Activated CD4-positive, alpha-beta T cell treated with anti-CD3 and anti-CD28 coated beads for 1 hour (primary cell): ENCODE data around the gene CXXC5.

Source experiments
- DNase-seq: peaks from one replicate; pipeline ENCODE4 v3.0.0-alpha.2; 2020

The CXXC5 gene

DNA sequence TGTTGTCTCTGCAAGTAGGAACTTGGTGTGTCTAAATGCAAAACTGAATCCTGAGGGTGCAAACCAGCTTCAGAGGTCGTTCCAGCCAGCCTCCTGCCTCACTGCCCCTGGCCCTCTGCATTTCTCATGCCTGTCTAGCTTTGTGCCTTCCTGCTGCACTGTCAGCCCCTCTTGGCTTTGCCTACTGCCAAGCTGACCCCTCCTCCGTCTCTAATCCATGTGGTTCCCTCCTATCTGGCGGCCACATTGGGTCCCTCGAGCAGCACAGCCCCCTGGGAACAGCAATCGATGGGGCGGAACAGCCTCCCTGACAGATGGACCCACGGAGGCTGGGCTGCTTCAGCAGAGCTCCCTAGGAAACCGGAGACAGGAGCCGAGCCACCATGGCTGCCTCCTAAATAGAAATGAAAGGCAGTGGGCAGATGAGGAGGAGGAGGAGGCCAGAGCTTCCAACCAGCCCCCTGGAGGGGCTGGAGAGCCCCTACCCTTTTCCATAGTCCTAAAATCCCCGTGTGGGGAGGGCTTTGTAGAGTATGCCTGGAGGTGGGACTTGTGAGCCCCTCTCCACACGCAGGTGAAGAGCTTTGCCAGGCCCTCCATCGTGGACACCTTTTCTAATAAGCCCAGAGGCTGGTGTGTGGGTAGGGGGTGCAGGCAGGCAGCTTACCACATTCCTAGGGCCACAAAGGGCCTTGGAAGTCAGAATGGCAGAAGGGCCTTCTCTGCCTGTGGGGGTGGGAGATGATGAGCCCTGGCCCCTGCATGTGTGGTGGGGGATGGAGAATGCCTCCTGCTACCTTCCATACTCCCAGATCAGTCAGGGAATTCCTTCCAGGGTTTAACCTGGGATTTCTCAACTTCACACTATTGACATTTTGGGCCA is 9.2 kb upstream of the CXXC5 start:
- DNase-seq, result no peak

DNA sequence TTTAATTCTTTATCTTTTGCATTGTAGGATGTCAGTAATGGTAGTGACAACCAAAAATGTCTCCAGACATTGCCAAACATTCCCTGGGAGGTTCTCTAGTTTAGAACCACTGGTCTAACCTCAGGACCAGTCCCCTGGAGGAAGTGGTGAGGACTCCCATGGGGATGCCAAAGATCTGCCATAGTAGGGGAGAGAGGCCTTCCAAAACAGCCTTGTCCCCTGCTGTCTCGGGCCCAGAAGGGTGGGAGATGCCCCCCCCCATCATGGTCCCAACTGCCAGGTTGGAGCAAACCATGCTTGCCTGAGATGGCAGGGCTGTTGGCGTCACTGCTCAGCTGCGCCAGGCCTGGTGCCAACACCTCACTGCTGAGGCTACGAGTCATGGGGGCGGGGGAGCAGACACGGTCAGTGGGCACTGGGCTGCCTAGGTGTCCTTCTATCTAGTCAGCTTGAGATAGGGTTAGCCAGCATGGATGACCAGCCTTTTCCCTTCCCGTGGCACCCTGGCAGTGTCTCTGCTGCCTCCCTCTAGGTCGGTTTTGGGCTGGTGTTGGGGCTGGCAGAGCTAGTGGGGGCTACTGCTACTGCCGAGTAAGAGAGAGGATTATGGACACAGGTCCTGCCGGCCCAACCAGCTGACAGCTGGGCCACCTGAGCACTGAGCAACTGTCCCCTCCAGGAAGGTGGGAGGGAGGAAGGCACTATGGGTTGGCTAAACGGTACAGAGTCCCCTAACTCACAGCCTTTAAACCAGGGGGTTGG is 8.3 kb upstream of the CXXC5 start:
- DNase-seq, result no peak

DNA sequence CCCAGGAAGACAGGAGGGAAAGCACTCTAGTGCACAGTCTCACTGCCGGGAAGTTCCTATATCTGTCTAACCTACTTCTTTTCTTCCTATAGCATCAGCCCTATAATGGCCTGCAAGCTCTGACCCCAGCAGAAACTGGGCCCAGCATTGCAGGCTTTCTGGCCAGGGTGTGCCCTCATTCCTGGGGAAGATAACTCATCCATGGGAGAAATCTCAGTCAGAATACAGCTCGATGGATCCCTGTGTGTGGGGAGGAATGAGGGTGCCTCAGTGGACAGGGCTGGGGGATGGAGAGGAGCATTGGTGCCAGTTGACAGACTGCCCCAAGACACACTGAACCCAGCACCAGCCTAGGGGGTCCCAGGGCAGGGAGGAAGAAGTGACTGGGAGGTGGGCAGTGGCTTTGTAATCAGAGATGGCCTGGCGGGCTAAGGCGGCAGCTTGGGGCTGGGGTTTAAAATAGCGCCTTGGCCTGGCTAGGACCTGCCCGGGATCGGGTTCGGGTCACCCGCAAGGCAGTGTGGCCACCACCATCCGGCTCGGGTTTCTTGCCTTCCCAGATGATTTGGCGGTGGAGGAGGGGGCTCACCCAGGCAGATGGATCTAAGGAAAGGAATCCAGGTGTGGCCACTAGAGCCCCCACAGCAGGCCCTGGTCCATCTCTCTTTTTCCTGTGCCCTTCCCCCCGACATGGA is 7.6 kb upstream of the CXXC5 start:
- DNase-seq, result no peak

GRCh38 chr5:139641116-139642080 is 6.8 kb upstream of the CXXC5 start:
- no peak for DNase-seq

GRCh38 chr5:139642213-139642612 is 5.9 kb upstream of the CXXC5 start:
- DNase-seq, result no peak

- no peak for DNase-seq
Measured at GRCh38 chr5:139642891-139643871, 5.0 kb upstream of the CXXC5 start.

- no peak for DNase-seq
Measured at GRCh38 chr5:139644001-139644456, 4.1 kb upstream of the CXXC5 start.

- DNase-seq, result no peak
Measured at GRCh38 chr5:139644646-139645429, 3.3 kb upstream of the CXXC5 start.

DNA sequence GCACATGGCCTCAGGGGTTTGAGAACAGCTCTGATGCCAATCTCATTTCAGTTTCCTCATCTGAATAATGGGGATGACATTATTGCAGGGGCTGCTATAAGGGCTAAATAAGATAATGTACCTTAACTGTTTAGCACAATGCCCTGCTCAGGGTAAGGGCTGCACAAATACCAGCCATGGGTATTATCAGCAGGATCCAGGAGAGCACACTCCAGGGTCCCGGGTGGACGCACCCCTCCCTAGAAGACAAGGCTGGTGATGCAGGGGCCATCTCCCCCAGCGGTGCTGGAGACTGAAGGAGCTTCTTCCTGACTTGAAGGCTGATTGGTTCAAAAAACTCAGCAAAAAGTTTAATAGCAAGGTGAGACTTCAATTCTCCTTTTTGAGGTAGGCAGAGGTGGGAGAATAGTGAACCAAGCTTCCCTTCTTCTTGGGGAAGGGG is 2.7 kb upstream of the CXXC5 start:
- DNase-seq, result no peak

DNA sequence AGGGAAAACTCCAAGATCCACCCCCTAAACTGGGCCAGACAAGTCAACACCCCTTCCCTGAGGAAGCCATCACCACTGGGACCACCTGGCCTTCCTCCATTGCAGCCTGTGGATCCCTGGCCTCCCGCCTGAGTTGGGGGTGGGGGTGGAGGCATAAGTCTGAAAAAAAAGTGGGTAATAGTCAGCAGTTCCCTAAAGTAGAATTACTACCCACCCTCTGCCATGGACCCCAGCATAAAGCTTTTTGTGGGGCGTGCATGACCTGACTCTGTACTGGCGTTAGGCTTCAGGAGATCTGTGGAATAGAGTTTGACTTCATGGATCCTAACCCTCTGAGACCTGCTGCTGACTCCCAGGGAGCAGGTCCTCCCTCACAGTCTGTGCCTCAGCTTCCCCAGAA is 2.0 kb upstream of the CXXC5 start:
- DNase-seq, result no peak

- DNase-seq, result no peak
Measured at GRCh38 chr5:139646912-139647505, 1.1 kb upstream of the CXXC5 start.

- DNase-seq, result no peak
Measured at GRCh38 chr5:139647506-139648204, 494 bp upstream of the CXXC5 start.

- no peak for DNase-seq
Measured at GRCh38 chr5:139649082-139649991, 1.2 kb downstream of the CXXC5 start.

DNA sequence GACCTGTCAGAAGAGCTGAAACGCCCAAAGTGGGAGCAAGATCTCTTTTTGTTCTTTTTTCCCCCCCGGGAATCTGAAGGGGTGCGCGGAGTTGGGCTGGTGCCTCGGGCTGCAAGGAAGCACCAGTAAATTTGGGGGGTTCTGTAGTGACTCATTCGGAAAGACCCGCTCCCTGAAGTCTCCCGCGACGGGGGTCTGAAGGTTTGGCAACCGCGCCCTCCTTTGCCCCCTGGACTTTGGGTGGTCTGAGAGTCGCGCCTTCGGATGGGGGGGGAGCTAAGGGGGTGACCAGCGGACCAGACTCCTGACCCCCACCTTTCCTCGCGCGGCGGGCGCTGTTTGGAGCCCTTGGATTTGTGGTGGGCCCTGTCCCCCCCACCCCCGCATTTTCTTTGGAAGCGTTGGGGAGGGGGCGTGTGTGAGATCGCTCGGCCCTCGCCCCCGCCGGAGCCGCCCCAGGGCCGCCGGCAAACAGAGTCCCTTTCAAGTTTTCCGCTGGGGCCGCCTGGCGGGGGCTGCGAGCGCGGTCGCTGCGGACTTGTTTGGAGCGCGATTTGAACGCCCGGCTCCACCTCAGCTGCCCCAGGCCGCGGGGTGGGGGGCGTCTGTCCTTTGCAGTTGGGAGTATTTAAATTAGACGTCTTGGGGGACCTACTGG is 2.0 kb downstream of the CXXC5 start:
- DNase-seq, result no peak

GRCh38 chr5:139650689-139651042 is 2.5 kb downstream of the CXXC5 start:
- DNase-seq, result no peak

DNA sequence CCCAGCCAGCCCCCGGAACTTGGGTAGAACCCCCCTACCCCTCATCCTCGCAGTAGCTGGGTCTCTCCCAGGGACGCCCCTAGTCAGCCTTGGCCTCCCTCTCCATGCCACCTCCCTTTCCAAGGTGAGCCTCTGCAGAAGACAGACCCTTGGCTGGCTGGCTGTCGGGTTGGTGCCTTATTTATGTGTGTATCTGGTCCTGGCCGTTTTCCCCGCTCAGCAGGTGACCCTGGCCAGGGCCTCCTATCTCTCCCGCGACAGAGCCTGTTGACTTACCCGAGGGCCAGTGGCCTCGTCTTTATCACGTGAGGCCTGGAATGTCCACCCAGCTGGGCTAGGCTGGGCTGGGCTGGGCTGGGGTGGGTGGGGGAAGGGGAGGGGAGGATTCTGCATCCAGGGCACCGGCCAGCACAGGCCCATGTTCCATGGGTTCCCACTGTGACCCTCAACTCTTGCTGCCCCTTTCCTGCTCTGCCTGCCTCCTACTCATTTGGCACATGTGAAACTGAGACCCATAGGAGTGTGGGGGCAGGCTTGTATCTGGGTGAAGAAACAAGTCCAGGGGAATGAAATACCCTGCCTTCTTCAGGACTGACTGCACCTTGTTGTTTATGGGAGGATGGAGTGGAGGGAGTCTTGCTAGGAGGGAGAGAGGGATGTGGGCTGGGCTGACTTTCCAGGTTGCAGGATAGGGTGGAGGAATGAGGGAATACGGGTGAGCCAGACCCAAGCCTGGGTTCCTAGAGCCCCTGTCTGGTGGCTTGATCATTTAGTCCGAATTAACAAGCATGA is 3.1 kb downstream of the CXXC5 start:
- no peak for DNase-seq
